OCI-LY7 (cell line): ENCODE data around the gene YWHAQ. TPM values are rescaled to one million over a fixed set of nuclear protein-coding genes. Genes with fewer than 3 reads are reported as not detected.

Source experiments
- BruUV-seq: library from RNA; stranded (reverse); fragments of 400-500 nt; replicated peaks from 2 replicates; lab custom pipeline; 2021; lab: Mats Ljungman, UMichigan
- CTCF ChIA-PET: fragments of 300-600 bp; sonication (Branson Sonifier 250); formaldehyde crosslinking; loops from one replicate; lab custom pipeline; 2022; ENCODE audit warnings: antibody characterized with exemption; ENCODE audit not compliant: unreplicated experiment; lab: Charles Lee
- POLR2A ChIA-PET: fragments of 300-600 bp; sonication (Branson Sonifier 250); formaldehyde crosslinking; loops from one replicate; lab custom pipeline; 2022; ENCODE audit warnings: antibody characterized with exemption; lab: Charles Lee
- DNase-seq: peaks from one replicate; pipeline ENCODE4 v3.0.0-alpha.2; 2015; ENCODE audit warnings: low spot score
- H2AFZ ChIP-seq: fragments of 200-600 bp; sonication (generic), shearing (Covaris generic); 2 replicates; pipeline ENCODE4 v1.6.1; 2014; ENCODE audit warnings: mild to moderate bottlenecking, antibody characterized with exemption, low read length, moderate library complexity
- H3K27ac ChIP-seq: fragments of 200-600 bp; sonication (generic); 2 replicates; pipeline ENCODE4 v1.5.1; 2014; ENCODE audit warnings: mixed run types, low read depth, mild to moderate bottlenecking, moderate library complexity, low read length, inconsistent platforms; ENCODE audit not compliant: poor library complexity, severe bottlenecking
- H3K36me3 ChIP-seq: fragments of 200-600 bp; sonication (generic); 2 replicates; pipeline ENCODE4 v1.6.1; 2014; ENCODE audit warnings: mild to moderate bottlenecking, antibody characterized with exemption, low read length, moderate library complexity, mixed read lengths; ENCODE audit not compliant: insufficient read depth
- H3K4me1 ChIP-seq: fragments of 200-600 bp; sonication (generic); 2 replicates; pipeline ENCODE4 v1.5.1; 2014; ENCODE audit warnings: mild to moderate bottlenecking, low read length; ENCODE audit not compliant: insufficient read depth, poor library complexity, severe bottlenecking
- H3K4me2 ChIP-seq: fragments of 200-600 bp; sonication (generic); 2 replicates; pipeline ENCODE4 v1.6.1; 2014; ENCODE audit warnings: mild to moderate bottlenecking, low read length
- H3K4me3 ChIP-seq: fragments of 200-600 bp; sonication (generic); 2 replicates; pipeline ENCODE4 v1.5.1; 2014; ENCODE audit warnings: mild to moderate bottlenecking, low read depth, low read length; ENCODE audit not compliant: poor library complexity, severe bottlenecking
- H3K79me2 ChIP-seq: fragments of 200-600 bp; sonication (generic); 2 replicates; pipeline ENCODE4 v1.6.1; 2016; ENCODE audit warnings: low read depth, mild to moderate bottlenecking, low read length, moderate library complexity, mixed read lengths; ENCODE audit not compliant: insufficient read depth
- H3K9me2 ChIP-seq: fragments of 200-600 bp; sonication (generic); 2 replicates; pipeline ENCODE4 v1.6.1; 2016; ENCODE audit warnings: mild to moderate bottlenecking, low read length, mixed read lengths; ENCODE audit not compliant: insufficient read depth
- H3K9me3 ChIP-seq: fragments of 200-600 bp; sonication (generic); 2 replicates; pipeline ENCODE4 v1.6.1; 2014; ENCODE audit warnings: mild to moderate bottlenecking, mixed run types, low read length, mixed read lengths
- H4K20me1 ChIP-seq: fragments of 200-600 bp; sonication (generic); 2 replicates; pipeline ENCODE4 v1.6.1; 2014; ENCODE audit warnings: mild to moderate bottlenecking, antibody characterized with exemption, low read length, moderate library complexity, mixed read lengths; ENCODE audit not compliant: insufficient read depth
- CTCF ChIP-seq: fragments of 200-600 bp; sonication (generic); conservative IDR thresholded peaks from 2 replicates; pipeline ENCODE4 v1.5.1; 2014; ENCODE audit warnings: mild to moderate bottlenecking, antibody characterized with exemption, low read length, moderate library complexity, mixed read lengths
- EZH2phosphoT487 ChIP-seq: fragments of 200-600 bp; sonication (generic); IDR thresholded peaks from 2 replicates; pipeline ENCODE4 v1.6.1; 2018; ENCODE audit warnings: low read depth, borderline replicate concordance, mild to moderate bottlenecking, mixed run types, antibody characterized with exemption, low read length, moderate library complexity, mixed read lengths
- intact Hi-C: fragments of 100-400 bp; cut with micrococcal nuclease; formaldehyde crosslinking; loops from one replicate; pipeline ENCODE4 v1.10.0; 2022; ENCODE audit not compliant: unreplicated experiment
- small RNA-seq: library from RNA; depleted of rRNA; stranded (forward); fragments of <200 nt; gene quantifications from one replicate; pipeline ENCODE3, GENCODE V24; 2014
- total RNA-seq, 2 experiments: library from RNA; depleted of rRNA in 1 of 2; stranded (reverse); fragments of >200 nt in 1 of 2; shearing (Covaris generic) in 1 of 2; gene quantifications; 2 replicates each; pipeline ENCODE4 v1.2.3, GENCODE V29; 2014 to 2022

Gene YWHAQ
- total RNA-seq, 2 experiments from 2014 or later = 181 to 252 TPM

- H3K4me2 ChIP-seq = no peak overlapping the region
- H3K36me3 ChIP-seq = peaks cover 88% of the 10 kb centered on the region
- H2AFZ ChIP-seq = no peak overlapping the region
- peaks cover 67% of the 10 kb centered on the region for H3K79me2 ChIP-seq
- H3K9me2 ChIP-seq = no peaks in the 10 kb centered on the region
- no TSS peak for BruUV-seq
- H4K20me1 ChIP-seq = no peaks in the 10 kb centered on the region
- no peak for DNase-seq
- intact Hi-C loops = no loop called here
- no peak for TF ChIP-seq EZH2phosphoT487
- TF ChIP-seq CTCF = no peak
- H3K9me3 ChIP-seq = no peaks in the 10 kb centered on the region
- H3K4me1 ChIP-seq = peaks cover 60% of the 10 kb centered on the region
- H3K27ac ChIP-seq = no peak overlapping the region
- CTCF ChIA-PET = no interaction called here
- POLR2A ChIA-PET = interaction anchor here (0.7 to 2.9 kb wide), 9 partner anchors 10 to 1336 kb away, joined by 3 to 9 read pairs (median 3); partner anchors contain the start of gene ADAM17
- H3K4me3 ChIP-seq = no peak overlapping the region
Measured at GRCh38 chr2:9536504-9536903, 94.3 kb downstream of the YWHAQ start.

DNA sequence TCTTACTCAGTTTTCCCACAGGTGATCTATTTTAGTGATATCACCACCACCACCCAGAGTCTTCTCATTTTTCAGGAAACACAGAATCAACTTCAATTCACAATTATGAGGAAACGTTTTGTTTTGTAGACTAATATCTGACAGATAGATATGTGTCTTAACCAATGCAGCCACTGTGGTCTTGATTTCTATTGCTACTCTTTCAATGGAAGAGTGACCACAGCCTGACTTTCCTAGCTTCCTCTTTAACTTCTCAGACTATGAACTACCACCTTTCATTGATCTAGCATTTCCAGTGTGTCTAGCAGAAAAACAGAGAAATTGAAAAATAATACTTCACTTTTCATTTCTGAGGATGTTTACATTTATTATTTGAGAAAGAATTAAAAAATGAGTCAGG, 95.6 kb downstream of the YWHAQ start:
- H3K4me1 ChIP-seq = peaks cover 47% of the 10 kb centered on the region
- no peaks in the 10 kb centered on the region for H4K20me1 ChIP-seq
- H3K4me3 ChIP-seq = no peak overlapping the region
- no TSS peak for BruUV-seq
- peaks cover 88% of the 10 kb centered on the region for H3K36me3 ChIP-seq
- H3K9me2 ChIP-seq = no peaks in the 10 kb centered on the region
- no peak overlapping the region for H2AFZ ChIP-seq
- POLR2A ChIA-PET = interaction anchor here (0.7 to 2.9 kb wide), 4 partner anchors 11 to 56 kb away, joined by 3 to 9 read pairs (median 6); partner anchors contain the start of gene ADAM17
- no peak overlapping the region for H3K4me2 ChIP-seq
- no peaks in the 10 kb centered on the region for H3K9me3 ChIP-seq
- intact Hi-C loops = no loop called here
- H3K27ac ChIP-seq = peak overlapping the region; percentile 11
- CTCF ChIA-PET = interaction anchor here (0.6 kb wide), 1 partner anchor 21 kb away, joined by 3 read pairs; the partner anchor contains the start of gene ADAM17
- peaks cover 60% of the 10 kb centered on the region for H3K79me2 ChIP-seq
- DNase-seq = no peak
- no peak for TF ChIP-seq EZH2phosphoT487
- TF ChIP-seq CTCF = no peak

Small RNA genes lying within 50 kb of the gene (small RNA-seq; reads per million reads assigned to genes)
- not detected for gene RF00019

Other genes starting within 250 kb of the YWHAQ start
- 51.9 and 54.0 TPM in 2 replicates for gene ITGB1BP1, start 207.5 kb downstream of the YWHAQ start, total RNA-seq (2014; rRNA removed; shearing (Covaris generic))
- 102 and 105 TPM in 2 replicates for gene ITGB1BP1, start 207.5 kb downstream of the YWHAQ start, total RNA-seq (2022)
- gene CPSF3, start 207.3 kb downstream of the YWHAQ start, total RNA-seq (2014; rRNA removed; shearing (Covaris generic)) = 52.0 and 54.5 TPM in 2 replicates
- 88.3 and 95.2 TPM in 2 replicates for gene CPSF3, start 207.3 kb downstream of the YWHAQ start, total RNA-seq (2022)
- gene IAH1, start 156.4 kb downstream of the YWHAQ start, total RNA-seq (2014; rRNA removed; shearing (Covaris generic)) = 0.66 and 0.98 TPM in 2 replicates
- 3.8 and 7.0 TPM in 2 replicates for gene IAH1, start 156.4 kb downstream of the YWHAQ start, total RNA-seq (2022)
- gene ADAM17, start 75.2 kb downstream of the YWHAQ start, total RNA-seq (2014; rRNA removed; shearing (Covaris generic)) = 46.9 and 50.5 TPM in 2 replicates
- 83.3 and 83.9 TPM in 2 replicates for gene ADAM17, start 75.2 kb downstream of the YWHAQ start, total RNA-seq (2022)
- gene TAF1B, start 212.5 kb upstream of the YWHAQ start, total RNA-seq (2014; rRNA removed; shearing (Covaris generic)) = 25.1 and 31.1 TPM in 2 replicates
- 35.3 and 39.6 TPM in 2 replicates for gene TAF1B, start 212.5 kb upstream of the YWHAQ start, total RNA-seq (2022)